ENCODE measurements around the gene MEIOB.

GRCh38 chr16:1877804-1878203, 5.8 kb upstream of the MEIOB start:
- no peak for TF ChIP-seq POLR2A (IDR thresholded peaks at IDR 0.05; ENCODE audit: low read length)
- no peak for TF ChIP-seq GATA1 (IDR thresholded peaks at IDR 0.05; ENCODE audit: low read depth, low read length)

All from erythroblast (primary cell).